GM19193 (cell line): ENCODE measurements around the gene SNX21.

Experiments used
- POLR2A ChIP-seq: IDR thresholded peaks from 4 replicates; pipeline ENCODE4 v1.6.1; 2011; ENCODE audit not compliant: insufficient read depth, insufficient read length; ENCODE audit errors: extremely low read depth

Gene SNX21

GRCh38 chr20:45840700-45841198 lies 7.2 kb downstream of the SNX21 start:
- TF ChIP-seq POLR2A, result no peak

DNA sequence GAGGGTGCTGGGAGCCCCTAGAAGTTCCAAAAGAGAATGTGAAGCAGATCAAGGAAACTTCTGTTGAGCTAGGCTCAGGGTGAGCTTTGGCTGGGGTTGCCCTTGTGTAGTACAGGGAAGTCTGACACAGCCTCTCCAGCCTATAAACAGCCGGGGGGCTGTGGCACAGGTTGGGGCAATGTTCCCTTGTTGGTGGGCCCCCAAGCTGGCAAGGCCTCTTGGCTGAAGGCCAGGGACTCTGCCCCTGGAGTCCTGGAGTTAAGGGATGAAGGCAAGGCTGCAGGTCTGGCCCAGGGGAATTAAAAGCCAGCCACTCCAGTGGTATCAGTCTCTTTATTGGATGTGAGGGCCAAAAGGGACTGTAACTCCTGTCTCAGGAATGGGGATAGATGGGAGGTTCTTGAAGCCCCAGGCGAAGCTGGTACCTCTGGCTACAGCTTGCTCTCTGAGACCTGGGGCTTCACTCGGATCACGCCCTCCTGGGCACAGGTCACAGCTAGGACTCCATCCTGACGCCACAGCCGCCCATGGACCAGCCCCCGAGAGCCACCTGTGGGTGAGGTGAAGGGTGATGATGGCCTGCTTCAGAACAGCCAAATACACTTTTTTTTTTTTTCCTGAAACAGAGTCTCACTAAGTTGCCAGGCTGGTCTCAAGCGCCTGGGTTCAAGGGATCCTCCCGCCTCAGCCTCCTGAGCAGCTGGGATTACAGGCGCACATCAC lies 8.0 kb downstream of the SNX21 start:
- TF ChIP-seq POLR2A, result no peak

DNA sequence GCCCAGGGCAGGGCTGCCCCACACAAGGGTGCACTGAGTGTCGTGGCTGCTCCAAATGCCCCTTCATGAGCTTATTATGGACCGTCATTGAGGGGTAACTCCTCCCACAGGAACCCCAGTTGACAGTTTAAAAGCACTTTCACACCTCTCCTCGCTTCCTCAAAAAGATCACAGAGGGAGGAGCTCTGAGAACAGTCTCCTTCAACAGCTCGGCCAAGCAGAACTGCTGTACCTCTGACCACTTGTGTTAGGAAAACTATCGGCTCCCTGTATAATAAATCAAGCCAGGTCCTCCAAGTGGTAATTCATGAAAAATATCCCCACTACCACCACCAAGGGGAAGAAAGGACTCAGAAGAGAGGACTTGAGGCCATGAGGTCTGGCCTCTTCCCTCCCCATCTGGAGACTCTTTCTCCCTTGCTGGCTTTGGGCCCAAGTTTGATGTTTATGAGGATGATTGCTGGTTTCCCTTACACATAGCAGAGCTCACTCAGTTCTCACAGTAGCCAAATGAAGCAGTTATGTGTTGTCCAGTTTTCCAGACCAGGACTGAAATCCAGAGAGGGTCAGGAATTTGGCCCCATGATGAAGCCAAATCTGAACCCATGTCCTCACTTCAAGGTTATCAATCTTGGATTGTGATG lies 8.7 kb downstream of the SNX21 start:
- TF ChIP-seq POLR2A, result no peak

DNA sequence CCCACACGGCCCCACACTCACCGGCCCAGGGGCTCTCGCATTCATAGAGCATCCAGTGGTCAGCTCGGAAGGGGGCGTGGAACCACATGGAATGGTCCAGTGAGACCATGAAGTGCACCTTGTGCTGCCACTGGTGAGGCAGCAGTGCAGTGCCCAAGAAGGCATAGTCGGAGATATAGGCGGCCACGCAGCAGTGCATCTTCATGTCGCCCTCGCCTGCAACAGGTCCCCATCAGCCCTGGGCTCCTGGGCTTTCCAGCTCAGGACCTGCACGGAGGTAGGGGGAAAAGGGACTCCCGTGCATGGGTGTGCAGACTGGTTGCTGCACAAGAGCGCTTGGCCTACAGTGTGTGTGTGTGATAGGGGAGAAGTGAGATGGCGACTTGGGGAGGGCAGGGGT lies 9.9 kb downstream of the SNX21 start:
- TF ChIP-seq POLR2A, result no peak

- no peak for TF ChIP-seq POLR2A
Observed at GRCh38 chr20:45845452-45845851, 11.9 kb downstream of the SNX21 start.

GRCh38 chr20:45848421-45848820 lies 14.8 kb downstream of the SNX21 start:
- TF ChIP-seq POLR2A, result no peak

- TF ChIP-seq POLR2A, result no peak
Observed at GRCh38 chr20:45848969-45849582, 15.5 kb downstream of the SNX21 start.

- no peak for TF ChIP-seq POLR2A
Observed at GRCh38 chr20:45850238-45850637, 16.6 kb downstream of the SNX21 start.

- TF ChIP-seq POLR2A, result no peak
Observed at GRCh38 chr20:45850926-45851325, 17.3 kb downstream of the SNX21 start.

DNA sequence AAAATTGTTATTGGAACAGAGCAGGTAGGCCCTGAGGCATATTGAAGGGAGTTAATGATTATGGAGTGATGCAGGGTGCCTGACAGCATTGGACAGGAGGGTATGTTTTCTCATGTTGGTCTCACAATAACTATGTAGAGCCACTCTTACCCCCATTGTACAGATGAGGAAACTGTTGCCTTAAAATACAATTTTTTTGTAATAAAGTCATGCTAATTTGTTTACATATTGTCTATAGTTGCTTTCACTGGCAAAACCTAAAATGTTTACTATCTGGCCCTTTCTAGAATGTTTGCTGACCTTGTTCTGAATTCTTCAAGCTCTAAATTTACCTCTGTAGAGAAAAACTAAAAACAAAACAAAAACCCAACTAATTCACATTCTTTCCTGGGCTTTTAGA lies 17.9 kb downstream of the SNX21 start:
- TF ChIP-seq POLR2A, result no peak

- TF ChIP-seq POLR2A, result no peak
Observed at GRCh38 chr20:45852326-45852725, 18.7 kb downstream of the SNX21 start.

GRCh38 chr20:45853484-45853883 lies 19.9 kb downstream of the SNX21 start:
- TF ChIP-seq POLR2A, result no peak

DNA sequence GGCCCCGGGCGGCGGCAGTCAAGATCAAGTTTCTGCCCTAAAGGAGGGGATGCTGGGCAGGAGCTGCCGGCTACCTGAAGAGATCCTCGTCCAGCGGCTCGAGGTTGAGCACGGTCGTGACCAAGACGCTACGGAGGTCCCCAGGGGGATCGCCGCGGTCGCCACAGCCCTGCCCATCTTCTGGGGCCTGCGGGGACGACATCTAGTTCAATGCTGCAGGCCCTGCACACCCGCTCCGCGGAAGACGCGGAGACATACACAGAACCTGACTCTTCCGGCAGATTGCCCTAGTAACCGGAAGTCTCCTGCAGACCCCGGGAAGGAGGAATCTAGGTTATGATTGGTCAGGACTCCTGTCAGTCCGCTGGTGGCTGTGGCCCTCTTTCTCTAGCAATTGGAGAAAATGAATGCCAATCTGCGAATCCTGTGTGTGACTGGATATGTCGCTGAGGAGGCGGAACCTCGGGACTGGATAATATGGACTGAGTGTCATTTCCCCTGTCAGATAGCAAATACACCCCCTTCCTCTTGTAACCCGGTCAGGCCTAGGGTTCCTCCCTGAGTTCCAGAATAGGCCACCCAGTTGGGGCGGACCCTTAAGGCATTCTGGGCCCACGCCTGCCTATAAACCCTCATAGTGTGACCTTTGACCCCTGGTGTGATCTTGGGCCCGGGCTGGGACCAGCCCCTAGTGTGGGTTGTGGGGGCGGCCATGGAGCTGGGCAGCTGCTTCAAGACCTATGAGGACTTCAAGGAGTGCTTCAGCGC lies 23.7 kb downstream of the SNX21 start, which contains the start of the genes ACOT8 and ZSWIM3:
ACOT8 (minus strand) TSS at position 279 of the 768 bp plus-strand sequence; CDS start at position 202, 77 bp downstream.
ZSWIM3 (plus strand) TSS at position 501 of the 768 bp plus-strand sequence; CDS start at position 713, 212 bp downstream.
- peak; percentile 94 for TF ChIP-seq POLR2A

GRCh38 chr20:45857882-45858216 lies 24.2 kb downstream of the SNX21 start:
- TF ChIP-seq POLR2A, result no peak

GRCh38 chr20:45859916-45860315 lies 26.3 kb downstream of the SNX21 start:
- no peak for TF ChIP-seq POLR2A
